ENCODE measurements around the gene HIGD2A.
A peak's percentile ranks its signal among the peaks of the same experiment; 100 is the strongest.

Gene HIGD2A, protein sequence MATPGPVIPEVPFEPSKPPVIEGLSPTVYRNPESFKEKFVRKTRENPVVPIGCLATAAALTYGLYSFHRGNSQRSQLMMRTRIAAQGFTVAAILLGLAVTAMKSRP

DNA sequence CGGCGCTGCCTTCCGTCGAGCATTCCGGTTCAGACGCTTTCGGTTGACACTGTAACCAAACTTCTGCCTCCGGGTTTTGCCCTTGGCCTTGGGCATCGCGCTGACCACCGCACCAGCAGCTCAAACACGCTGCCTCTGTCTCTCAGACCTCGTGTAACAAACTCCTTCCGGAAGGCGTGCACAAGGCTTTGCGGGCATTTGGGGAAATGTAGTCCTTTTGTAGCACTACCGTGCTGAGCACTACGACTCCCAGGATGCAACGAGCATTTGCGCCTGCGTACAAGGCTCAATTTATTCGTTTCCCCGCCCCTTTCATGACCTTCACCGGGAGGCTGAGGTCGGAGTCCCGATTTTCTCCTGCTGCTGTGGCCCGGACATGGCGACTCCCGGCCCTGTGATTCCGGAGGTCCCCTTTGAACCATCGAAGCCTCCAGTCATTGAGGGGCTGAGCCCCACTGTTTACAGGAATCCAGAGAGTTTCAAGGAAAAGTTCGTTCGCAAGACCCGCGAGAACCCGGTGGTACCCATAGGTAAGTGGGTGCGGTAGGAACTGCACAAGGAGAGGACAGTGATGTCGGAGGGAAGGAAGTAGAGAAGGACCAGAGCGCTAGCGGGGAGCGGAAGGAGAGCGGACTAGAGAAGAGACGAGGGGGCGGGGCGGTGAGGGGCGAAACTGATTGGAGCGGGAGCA is at the start of gene HIGD2A, which contains the start of gene NOP16:
Gene HIGD2A, plus strand, starts transcription at position 308 of the 691 bp plus-strand sequence. Its CDS starts 69 bp downstream, at position 377.
Gene NOP16, minus strand, starts transcription at position 155 of the 691 bp plus-strand sequence. Its CDS starts 59 bp downstream, at position 96.
- H3K36me3 ChIP-seq (ENCODE audit: control insufficient read depth, insufficient read depth, low read length), result peaks cover 22% of the 10 kb centered on the region
- H3K27ac ChIP-seq (ENCODE audit: low read depth, low read length), result peak within 1 kb of the TSS; percentile 99
- H3K9ac ChIP-seq (ENCODE audit: low read length), result peak within 1 kb of the TSS; percentile 86
- H3K27me3 ChIP-seq (ENCODE audit: control insufficient read depth, insufficient read depth, low read length), result no peaks in the 10 kb centered on the region
- H3K4me3 ChIP-seq (ENCODE audit: low read length), result peak within 1 kb of the TSS; percentile 86
- peaks cover 5% of the 10 kb centered on the region for H3K4me1 ChIP-seq (ENCODE audit: control insufficient read depth, insufficient read depth, low read length)

DNA sequence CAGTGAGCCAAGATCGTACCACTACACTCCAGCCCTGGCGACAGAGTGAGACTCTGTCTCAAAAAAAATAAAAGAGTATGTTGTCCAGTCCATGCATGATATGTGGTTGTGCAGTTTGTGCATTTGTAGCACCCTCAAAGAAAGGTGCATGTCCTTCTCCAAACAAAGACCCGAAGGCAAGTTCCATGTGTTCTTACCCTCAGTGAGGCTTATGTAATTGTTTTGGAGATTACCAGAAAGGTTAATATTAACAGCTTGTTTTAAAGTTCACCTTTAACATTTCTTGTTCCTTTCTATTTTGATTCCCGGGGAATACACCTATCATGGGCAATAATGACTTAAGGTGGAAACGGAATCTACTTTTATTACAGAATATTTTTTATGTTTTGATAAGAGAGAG is 49.2 kb upstream of the HIGD2A start:
- no peaks in the 10 kb centered on the region for H3K27me3 ChIP-seq (ENCODE audit: control insufficient read depth, insufficient read depth, low read length)
- no peak overlapping the region for H3K4me3 ChIP-seq (ENCODE audit: low read length)

DNA sequence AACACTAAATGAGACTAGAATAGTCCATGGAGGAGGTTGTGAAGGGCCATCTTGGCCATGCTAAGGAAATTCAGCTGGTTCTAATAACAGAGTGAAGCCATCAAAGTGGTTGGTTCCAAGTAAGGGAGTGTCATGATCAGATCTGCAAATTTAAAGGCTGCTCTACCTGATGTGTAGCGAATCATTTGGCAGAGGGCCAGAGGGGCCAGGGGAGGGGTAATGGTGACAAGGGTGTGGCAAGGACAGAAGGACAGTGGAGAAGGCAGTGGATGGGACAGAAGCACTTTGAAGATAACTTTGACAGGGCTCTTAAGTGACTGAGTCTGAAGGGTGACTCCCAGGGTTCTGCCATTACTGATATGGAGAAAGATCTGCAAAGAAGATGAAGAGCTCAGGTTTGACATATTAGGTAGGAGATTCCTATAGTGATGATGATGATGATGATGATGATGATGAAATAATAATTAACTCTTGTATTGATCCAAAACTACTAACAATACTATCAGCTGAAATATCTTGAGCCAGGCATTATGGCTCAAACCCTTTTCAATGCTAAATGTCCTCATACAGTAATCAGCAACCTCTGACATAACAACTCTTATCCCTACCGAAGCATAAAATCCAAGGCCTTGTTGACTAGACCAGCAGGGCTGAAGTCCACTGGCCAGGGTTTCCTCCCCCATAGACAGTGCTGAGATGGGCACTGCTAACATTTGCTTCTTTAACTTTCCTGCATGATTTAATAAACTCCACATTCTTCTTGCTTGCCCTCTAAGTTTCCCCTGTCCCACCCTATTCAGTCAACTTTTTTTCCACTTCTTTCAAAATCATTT is 47.0 kb upstream of the HIGD2A start:
- H3K4me1 ChIP-seq (ENCODE audit: control insufficient read depth, insufficient read depth, low read length), result no peaks in the 10 kb centered on the region
- H3K4me3 ChIP-seq (ENCODE audit: low read length), result no peak overlapping the region
- no peak overlapping the region for H3K9ac ChIP-seq (ENCODE audit: low read length)
- peaks cover 5% of the 10 kb centered on the region for H3K36me3 ChIP-seq (ENCODE audit: control insufficient read depth, insufficient read depth, low read length)
- H3K27me3 ChIP-seq (ENCODE audit: control insufficient read depth, insufficient read depth, low read length), result no peaks in the 10 kb centered on the region
- no peak overlapping the region for H3K27ac ChIP-seq (ENCODE audit: low read depth, low read length)

More for the DNA sequence above, 49.2 kb upstream of the HIGD2A start:
- Histone ChIP-seq H3K9ac (ENCODE audit: low read length) (no peak overlapping the region), H3K36me3 (ENCODE audit: control insufficient read depth, insufficient read depth, low read length) (no peaks in the 10 kb centered on the region), H3K27ac (ENCODE audit: low read depth, low read length) (no peak overlapping the region), H3K4me1 (ENCODE audit: control insufficient read depth, insufficient read depth, low read length) (no peaks in the 10 kb centered on the region)

DNA sequence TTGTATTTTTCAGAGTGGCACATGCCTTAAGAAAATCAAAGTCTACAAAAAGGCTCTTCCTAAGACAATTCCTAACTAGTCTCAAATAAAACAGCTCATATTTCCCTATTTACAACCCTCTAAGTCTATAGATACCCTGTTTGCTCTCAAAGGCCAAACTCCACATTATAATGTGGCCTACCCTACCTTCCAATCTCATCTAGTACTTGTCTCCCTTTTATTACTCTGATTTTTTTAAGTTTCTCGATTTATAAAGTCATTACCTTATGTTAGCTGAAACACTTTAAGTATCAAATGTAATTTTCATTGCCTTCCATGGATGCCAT is 46.4 kb upstream of the HIGD2A start:
- H3K27me3 ChIP-seq (ENCODE audit: control insufficient read depth, insufficient read depth, low read length), result no peaks in the 10 kb centered on the region
- H3K36me3 ChIP-seq (ENCODE audit: control insufficient read depth, insufficient read depth, low read length), result peaks cover 8% of the 10 kb centered on the region
- H3K27ac ChIP-seq (ENCODE audit: low read depth, low read length), result no peak overlapping the region
- H3K4me3 ChIP-seq (ENCODE audit: low read length), result no peak overlapping the region
- H3K4me1 ChIP-seq (ENCODE audit: control insufficient read depth, insufficient read depth, low read length), result no peaks in the 10 kb centered on the region
- H3K9ac ChIP-seq (ENCODE audit: low read length), result no peak overlapping the region

DNA sequence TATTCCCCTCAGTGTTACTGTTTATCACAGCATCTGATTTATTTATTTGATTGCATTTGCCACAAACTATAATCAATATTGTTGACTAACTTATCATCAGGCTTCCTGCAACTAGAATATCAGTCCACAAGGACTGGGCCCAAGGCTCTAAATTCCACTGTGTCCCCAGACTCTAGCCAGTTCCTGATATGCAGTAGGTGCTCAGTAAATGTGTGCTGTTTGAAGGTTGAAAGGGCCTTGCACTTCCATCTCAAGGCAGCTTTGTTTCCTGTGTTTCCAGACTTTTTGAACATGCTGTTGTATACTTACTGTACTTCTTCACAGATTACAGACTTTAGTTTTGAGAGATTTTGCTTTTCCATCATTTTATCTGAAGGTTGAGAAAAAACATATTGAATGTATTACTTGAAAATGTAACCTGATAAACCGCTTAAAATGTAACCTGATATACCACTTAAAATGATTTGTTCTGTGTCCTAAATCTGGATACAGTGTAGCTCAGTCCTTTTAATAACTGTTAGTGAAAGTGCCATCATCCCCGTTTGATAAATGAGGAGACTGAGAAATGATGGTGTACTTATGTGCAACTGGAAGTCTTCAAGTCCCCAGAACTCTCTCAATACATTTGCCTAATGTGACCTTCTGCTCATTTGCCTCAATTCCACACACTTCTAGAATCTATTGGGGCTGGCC is 45.6 kb upstream of the HIGD2A start:
- Histone ChIP-seq H3K4me3 (ENCODE audit: low read length) (no peak overlapping the region), H3K27ac (ENCODE audit: low read depth, low read length) (no peak overlapping the region), H3K9ac (ENCODE audit: low read length) (no peak overlapping the region), H3K36me3 (ENCODE audit: control insufficient read depth, insufficient read depth, low read length) (peaks cover 13% of the 10 kb centered on the region), H3K4me1 (ENCODE audit: control insufficient read depth, insufficient read depth, low read length) (no peaks in the 10 kb centered on the region), H3K27me3 (ENCODE audit: control insufficient read depth, insufficient read depth, low read length) (no peaks in the 10 kb centered on the region)

DNA sequence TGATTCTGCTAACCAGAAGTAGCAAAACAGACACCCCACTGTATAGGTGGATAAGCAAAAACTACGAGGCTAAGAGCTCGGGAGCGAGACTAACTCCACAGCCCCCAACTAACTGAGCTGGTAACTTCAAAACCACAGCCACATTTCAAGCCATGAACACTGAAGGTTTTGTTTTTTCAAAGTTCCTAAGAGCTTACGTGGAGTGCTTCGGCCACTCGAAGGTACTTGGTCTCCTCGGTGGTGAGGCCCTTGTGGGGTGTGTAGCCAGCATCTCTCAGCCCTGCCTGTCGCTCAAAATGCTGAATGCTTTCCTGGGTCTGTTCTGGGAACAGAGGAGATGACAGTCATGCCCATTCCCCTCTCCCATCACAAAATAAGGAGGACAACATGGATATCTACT is 38.1 kb upstream of the HIGD2A start:
- Histone ChIP-seq H3K4me3 (ENCODE audit: low read length) (no peak overlapping the region), H3K36me3 (ENCODE audit: control insufficient read depth, insufficient read depth, low read length) (peaks cover 48% of the 10 kb centered on the region), H3K27me3 (ENCODE audit: control insufficient read depth, insufficient read depth, low read length) (no peaks in the 10 kb centered on the region), H3K27ac (ENCODE audit: low read depth, low read length) (no peak overlapping the region), H3K9ac (ENCODE audit: low read length) (no peak overlapping the region), H3K4me1 (ENCODE audit: control insufficient read depth, insufficient read depth, low read length) (no peaks in the 10 kb centered on the region)

DNA sequence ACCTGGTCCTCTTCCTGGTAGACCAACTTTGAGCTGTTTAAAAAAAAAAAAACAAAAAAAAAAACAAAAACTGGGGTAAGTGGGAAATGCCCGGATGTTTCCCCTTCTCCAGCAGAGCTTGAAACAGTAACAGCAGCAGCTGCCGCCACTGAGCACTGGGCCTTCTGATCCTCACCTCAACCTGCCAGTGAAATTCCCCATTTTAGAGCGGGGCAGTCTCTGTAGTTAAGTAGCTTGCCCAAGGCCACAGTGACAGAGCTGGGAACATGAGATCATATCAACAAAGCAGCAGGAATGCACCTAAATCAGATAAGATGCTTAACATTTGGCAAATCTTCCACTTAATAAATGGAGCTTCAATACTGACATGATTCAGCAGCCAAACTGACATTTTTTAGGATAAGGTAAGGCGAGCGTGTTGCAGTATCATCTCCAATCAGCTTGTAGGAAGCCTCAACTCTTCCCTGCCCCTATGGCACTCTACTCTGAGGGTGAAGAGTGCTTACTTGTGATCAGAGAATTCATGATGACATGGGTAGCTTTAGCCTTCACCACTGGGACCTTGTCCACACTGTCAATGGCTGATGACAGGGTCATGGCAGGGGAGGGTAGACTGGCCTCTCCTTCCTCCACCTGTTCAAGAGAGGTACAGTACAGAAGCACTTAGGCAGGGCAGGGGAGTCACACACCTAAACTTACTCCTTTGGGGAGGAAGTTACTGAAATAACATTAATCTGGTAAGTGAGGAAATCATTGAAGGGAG is 36.3 kb upstream of the HIGD2A start:
- Histone ChIP-seq H3K36me3 (ENCODE audit: control insufficient read depth, insufficient read depth, low read length) (peaks cover 43% of the 10 kb centered on the region), H3K27ac (ENCODE audit: low read depth, low read length) (no peak overlapping the region), H3K4me3 (ENCODE audit: low read length) (no peak overlapping the region), H3K9ac (ENCODE audit: low read length) (no peak overlapping the region), H3K27me3 (ENCODE audit: control insufficient read depth, insufficient read depth, low read length) (no peaks in the 10 kb centered on the region), H3K4me1 (ENCODE audit: control insufficient read depth, insufficient read depth, low read length) (no peaks in the 10 kb centered on the region)

DNA sequence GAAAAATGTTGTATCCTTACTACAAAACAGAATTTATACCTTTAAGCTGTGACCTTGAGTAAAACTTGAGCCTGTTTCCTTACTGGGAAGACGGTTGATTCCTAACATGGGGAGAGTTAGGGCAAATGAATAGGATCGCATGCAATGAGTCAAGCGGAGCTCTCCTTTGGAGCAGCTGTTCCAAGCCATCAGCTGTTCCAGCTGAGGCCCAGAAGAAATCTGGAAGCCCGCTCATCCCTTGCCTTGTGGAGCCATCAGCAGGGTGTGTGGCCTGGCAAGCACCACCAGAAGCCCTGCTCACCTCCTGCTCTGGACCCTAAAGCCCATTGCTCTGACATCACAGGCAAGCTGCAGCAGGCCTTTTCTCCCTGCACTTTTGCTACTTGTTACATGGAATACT is 35.0 kb upstream of the HIGD2A start:
- no peaks in the 10 kb centered on the region for H3K4me1 ChIP-seq (ENCODE audit: control insufficient read depth, insufficient read depth, low read length)
- H3K4me3 ChIP-seq (ENCODE audit: low read length), result no peak overlapping the region
- no peak overlapping the region for H3K9ac ChIP-seq (ENCODE audit: low read length)
- H3K36me3 ChIP-seq (ENCODE audit: control insufficient read depth, insufficient read depth, low read length), result peaks cover 35% of the 10 kb centered on the region
- no peak overlapping the region for H3K27ac ChIP-seq (ENCODE audit: low read depth, low read length)
- H3K27me3 ChIP-seq (ENCODE audit: control insufficient read depth, insufficient read depth, low read length), result no peaks in the 10 kb centered on the region

DNA sequence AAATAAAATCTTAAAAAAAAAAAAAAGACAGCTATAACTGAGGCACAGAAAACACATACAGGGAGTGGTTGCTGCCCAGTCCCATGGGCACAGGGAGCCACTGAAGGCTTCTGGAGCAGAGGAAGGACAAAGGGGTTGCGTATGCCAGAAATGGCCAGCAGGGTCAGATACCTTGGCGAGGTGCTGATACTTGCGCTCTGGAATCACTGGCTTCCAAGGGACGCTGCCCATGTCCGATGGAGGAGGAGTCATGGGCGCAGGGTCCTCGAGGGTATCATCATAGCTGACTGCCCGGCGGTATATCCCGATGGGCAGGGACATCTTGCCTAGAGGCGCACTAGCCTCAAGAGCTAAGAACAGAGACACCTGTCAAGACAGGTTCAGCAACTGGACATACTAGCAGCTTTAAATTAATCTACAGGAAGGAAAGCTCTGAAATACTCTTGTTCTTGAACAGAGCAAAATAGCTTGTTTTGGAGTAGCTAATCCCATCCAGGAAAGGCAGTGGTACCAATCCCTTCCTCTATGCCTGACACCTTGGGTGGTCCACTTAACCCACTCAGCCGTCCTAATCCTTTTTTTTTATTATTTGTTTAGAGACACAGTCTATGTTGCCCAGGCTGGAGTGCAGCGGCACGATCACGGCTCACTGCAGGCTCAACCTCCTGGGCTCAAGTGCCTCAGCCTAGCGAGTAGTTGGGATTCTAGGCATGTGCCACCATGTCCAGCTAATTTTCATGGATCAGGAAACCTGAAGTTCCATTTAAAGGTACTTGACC is 33.0 kb upstream of the HIGD2A start:
- Histone ChIP-seq H3K4me3 (ENCODE audit: low read length) (no peak overlapping the region), H3K9ac (ENCODE audit: low read length) (no peak overlapping the region), H3K27ac (ENCODE audit: low read depth, low read length) (no peak overlapping the region), H3K27me3 (ENCODE audit: control insufficient read depth, insufficient read depth, low read length) (no peaks in the 10 kb centered on the region), H3K36me3 (ENCODE audit: control insufficient read depth, insufficient read depth, low read length) (peaks cover 20% of the 10 kb centered on the region), H3K4me1 (ENCODE audit: control insufficient read depth, insufficient read depth, low read length) (no peaks in the 10 kb centered on the region)

DNA sequence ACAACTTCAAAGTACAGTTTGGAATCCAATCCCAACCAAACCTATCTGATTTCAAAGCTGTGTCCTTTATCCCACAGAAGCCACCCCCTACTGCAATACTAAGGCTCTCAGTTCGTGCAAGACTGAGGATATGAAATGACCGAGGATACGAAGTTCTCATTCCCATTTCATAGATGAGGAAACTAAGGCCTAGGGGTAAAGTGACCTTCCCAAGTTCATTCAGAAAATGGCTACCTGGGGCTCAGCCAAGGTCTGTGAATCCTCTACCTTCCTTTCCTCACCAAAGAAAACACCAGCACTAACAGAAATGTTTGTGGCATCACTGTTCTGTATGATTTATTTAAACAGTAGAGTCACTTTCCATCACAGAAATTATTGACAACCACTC is 32.4 kb upstream of the HIGD2A start:
- H3K27ac ChIP-seq (ENCODE audit: low read depth, low read length), result no peak overlapping the region
- peaks cover 18% of the 10 kb centered on the region for H3K36me3 ChIP-seq (ENCODE audit: control insufficient read depth, insufficient read depth, low read length)
- H3K9ac ChIP-seq (ENCODE audit: low read length), result no peak overlapping the region
- no peak overlapping the region for H3K4me3 ChIP-seq (ENCODE audit: low read length)
- H3K27me3 ChIP-seq (ENCODE audit: control insufficient read depth, insufficient read depth, low read length), result no peaks in the 10 kb centered on the region
- peaks cover 2% of the 10 kb centered on the region for H3K4me1 ChIP-seq (ENCODE audit: control insufficient read depth, insufficient read depth, low read length)

DNA sequence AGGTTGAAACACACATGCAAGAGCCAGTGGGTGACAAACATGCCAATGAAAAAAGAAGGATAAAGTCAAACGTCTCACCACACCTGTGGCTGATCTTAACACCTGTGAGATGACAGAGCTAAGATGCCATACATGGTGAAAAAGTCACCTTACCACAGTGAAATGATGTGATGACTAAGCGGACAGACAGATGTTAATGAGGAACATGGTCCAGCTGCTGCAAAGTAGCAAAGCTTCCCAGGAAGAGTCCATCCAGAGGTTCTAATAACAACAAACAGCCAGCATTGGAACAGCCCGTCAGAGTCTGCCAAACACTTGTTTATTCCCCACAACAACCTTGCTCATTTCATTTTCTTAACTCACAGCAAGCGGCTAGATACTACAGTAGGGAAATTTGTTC is 28.9 kb upstream of the HIGD2A start:
- H3K27ac ChIP-seq (ENCODE audit: low read depth, low read length), result no peak overlapping the region
- H3K27me3 ChIP-seq (ENCODE audit: control insufficient read depth, insufficient read depth, low read length), result no peaks in the 10 kb centered on the region
- H3K9ac ChIP-seq (ENCODE audit: low read length), result no peak overlapping the region
- H3K4me1 ChIP-seq (ENCODE audit: control insufficient read depth, insufficient read depth, low read length), result peaks cover 6% of the 10 kb centered on the region
- H3K4me3 ChIP-seq (ENCODE audit: low read length), result no peak overlapping the region
- H3K36me3 ChIP-seq (ENCODE audit: control insufficient read depth, insufficient read depth, low read length), result peaks cover 3% of the 10 kb centered on the region

Measured in rectal smooth muscle tissue (tissue), 1 donor.